HCT116 (cell line): Measurements from ENCODE around the gene GALNT14. TPM values are rescaled to one million over a fixed set of nuclear protein-coding genes. Genes with fewer than 3 reads are reported as not detected.

Experiments used
- ATAC-seq: fragments of 200-7000 bp; cut with Tn5 transposase; 2 replicates; pipeline ENCODE4 v1.9.1; 2020; ENCODE audit warnings: mild to moderate bottlenecking, moderate library complexity
- BruUV-seq: library from RNA; stranded (reverse); fragments of 400-500 nt; replicated peaks from 2 replicates; lab custom pipeline; 2021; lab: Mats Ljungman, UMichigan
- CTCF ChIA-PET: fragments of 300-600 bp; sonication (Branson Sonifier 250); formaldehyde crosslinking; loops from one replicate; lab custom pipeline; 2021; ENCODE audit warnings: antibody characterized with exemption; lab: Charles Lee
- POLR2A ChIA-PET: fragments of 300-600, 350-600 bp; sonication (Branson Sonifier 250); formaldehyde crosslinking; loops from one replicate; lab custom pipeline; 2021; ENCODE audit warnings: antibody characterized with exemption; lab: Charles Lee
- RAD21 ChIA-PET, 2 experiments: fragments of 300-600 bp; sonication (Branson Sonifier 250); formaldehyde crosslinking; loops; one replicate each; lab custom pipeline; 2023; ENCODE audit warnings: low total read pairs in 2 of 2; ENCODE audit not compliant: uncharacterized antibody in 2 of 2, unreplicated experiment in 2 of 2, low non-redundant PET in 1 of 2; lab: Charles Lee
- DNase-seq: peaks from one replicate; pipeline ENCODE4 v3.0.0-alpha.2; 2010; ENCODE audit warnings: low read depth, low spot score
- H2AFZ ChIP-seq: fragments of 200-600 bp; shearing (Covaris generic), sonication (generic); 2 replicates; pipeline ENCODE4 v1.6.1; 2017; ENCODE audit warnings: low read depth, mixed run types, mixed read lengths, antibody characterized with exemption, low read length; ENCODE audit not compliant: poor library complexity, severe bottlenecking
- H3K27ac ChIP-seq: 2 replicates; pipeline ENCODE4 v1.5.1; 2012; ENCODE audit warnings: low read depth, low read length
- H3K27me3 ChIP-seq: fragments of 200-600 bp; sonication (generic); 2 replicates; pipeline ENCODE4 v1.6.1; 2016; ENCODE audit warnings: mixed run types, low read length, mixed read lengths; ENCODE audit not compliant: insufficient read depth
- H3K36me3 ChIP-seq, 2 experiments: fragments of 200-500 bp in 1 of 2; fragments of 200-600 bp in 1 of 2; sonication (Bioruptor generic) in 1 of 2; sonication (generic) in 1 of 2; 2 replicates each; pipeline versions ENCODE4 v1.5.1 to v1.6.1; 2014 to 2016; ENCODE audit warnings: low read length in 2 of 2, inconsistent platforms in 1 of 2, mixed read lengths in 1 of 2, mixed run types in 1 of 2; ENCODE audit not compliant: insufficient read depth in 2 of 2, control insufficient read depth in 1 of 2
- H3K4me1 ChIP-seq, 2 experiments: fragments of 200-600 bp in 1 of 2; sonication (generic) in 1 of 2; 2 replicates each; pipeline versions ENCODE4 v1.5.1 to v1.6.1; 2012 to 2017; ENCODE audit warnings: low read length in 2 of 2, inconsistent platforms in 1 of 2, mild to moderate bottlenecking in 1 of 2, mixed read lengths in 1 of 2, mixed run types in 1 of 2, moderate library complexity in 1 of 2; ENCODE audit not compliant: insufficient read depth in 2 of 2, control insufficient read depth in 1 of 2
- H3K4me2 ChIP-seq: fragments of 200-600 bp; sonication (generic); 2 replicates; pipeline ENCODE4 v1.6.1; 2017; ENCODE audit warnings: mixed run types, low read length, mixed read lengths
- H3K4me3 ChIP-seq, 2 experiments: fragments of 200-600 bp in 1 of 2; sonication (generic) in 1 of 2; replicated peaks in 1 of 2; 2 replicates each; pipeline ENCODE4 v1.5.1; 2011 to 2016; ENCODE audit warnings: low read length in 2 of 2, control low read depth in 1 of 2, low read depth in 1 of 2, mild to moderate bottlenecking in 1 of 2, mixed read lengths in 1 of 2, mixed run types in 1 of 2
- H3K79me2 ChIP-seq: fragments of 200-600 bp; sonication (generic); 2 replicates; pipeline ENCODE4 v1.6.1; 2017; ENCODE audit warnings: mild to moderate bottlenecking, mixed run types, low read length, moderate library complexity, mixed read lengths; ENCODE audit not compliant: insufficient read depth
- H3K9ac ChIP-seq: fragments of 200-600 bp; sonication (generic); 2 replicates; pipeline ENCODE4 v1.6.1; 2016; ENCODE audit warnings: low read length, mixed read lengths
- H3K9me2 ChIP-seq: fragments of 200-600 bp; sonication (generic), shearing (Covaris generic); 2 replicates; pipeline ENCODE4 v1.6.1; 2017; ENCODE audit warnings: mixed run types, mild to moderate bottlenecking, moderate library complexity; ENCODE audit not compliant: insufficient read depth
- H3K9me3 ChIP-seq, 2 experiments: fragments of 200-500 bp in 1 of 2; fragments of 200-600 bp in 1 of 2; sonication (Bioruptor generic) in 1 of 2; sonication (generic) in 1 of 2; 2 replicates each; pipeline ENCODE4 v1.6.1; 2014 to 2017; ENCODE audit warnings: low read length in 2 of 2, mixed read lengths in 2 of 2, inconsistent platforms in 1 of 2, low read depth in 1 of 2, mild to moderate bottlenecking in 1 of 2, mixed run types in 1 of 2, moderate library complexity in 1 of 2; ENCODE audit not compliant: control insufficient read depth in 1 of 2, insufficient read depth in 1 of 2
- H4K20me1 ChIP-seq: fragments of 200-600 bp; sonication (generic), shearing (Covaris generic); 2 replicates; pipeline ENCODE4 v1.6.1; 2017; ENCODE audit warnings: mixed run types, mild to moderate bottlenecking, moderate library complexity; ENCODE audit not compliant: insufficient read depth
- ATF3 ChIP-seq: IDR thresholded peaks from 2 replicates; pipeline ENCODE4 v1.6.1; 2012
- CBX3 ChIP-seq: IDR thresholded peaks from 2 replicates; pipeline ENCODE4 v1.6.1; 2012; ENCODE audit warnings: low read depth
- EGR1 ChIP-seq: IDR thresholded peaks from 2 replicates; pipeline ENCODE4 v1.6.1; 2012; ENCODE audit warnings: low read depth
- ELF1 ChIP-seq: IDR thresholded peaks from 2 replicates; pipeline ENCODE4 v1.6.1; 2012; ENCODE audit warnings: low read depth, borderline replicate concordance
- EZH2 ChIP-seq: fragments of 200-600 bp; sonication (generic); IDR thresholded peaks from 2 replicates; pipeline ENCODE4 v1.6.1; 2017; ENCODE audit warnings: antibody characterized with exemption, mixed run types
- JUND ChIP-seq: IDR thresholded peaks from 2 replicates; pipeline ENCODE4 v1.6.1; 2012
- POLR2AphosphoS5 ChIP-seq: IDR thresholded peaks from 2 replicates; pipeline ENCODE4 v1.6.1; 2011; ENCODE audit warnings: mild to moderate bottlenecking, low read depth, low read length, moderate library complexity
- REST ChIP-seq: IDR thresholded peaks from 2 replicates; pipeline ENCODE4 v1.6.1; 2012; ENCODE audit warnings: low read depth
- TCF7L2 ChIP-seq: IDR thresholded peaks from 2 replicates; pipeline ENCODE4 v1.7.0; 2011; ENCODE audit warnings: borderline replicate concordance, inconsistent platforms; ENCODE audit not compliant: insufficient read depth, insufficient read length; ENCODE audit errors: extremely low read depth
- YY1 ChIP-seq: IDR thresholded peaks from 2 replicates; pipeline ENCODE4 v1.6.1; 2011; ENCODE audit warnings: low read length, low read depth, moderate library complexity, mild to moderate bottlenecking; ENCODE audit not compliant: insufficient replicate concordance; ENCODE audit errors: extremely low read depth
- ZFX ChIP-seq: fragments of 450-650 bp; IDR thresholded peaks from 2 replicates; pipeline ENCODE4 v1.6.1; 2017
- ZNF274 ChIP-seq: fragments of 200-500 bp; sonication (Bioruptor generic); IDR thresholded peaks from 2 replicates; pipeline ENCODE4 v1.6.1; 2014; ENCODE audit warnings: mild to moderate bottlenecking, low read depth, low read length, inconsistent platforms
- intact Hi-C: fragments of 100-400 bp; cut with micrococcal nuclease; formaldehyde crosslinking; loops from 2 replicates; pipeline ENCODE4 v1.10.0; 2022
- total RNA-seq: library from RNA; stranded (reverse); gene quantifications from one replicate; pipeline ENCODE4 v1.2.1, GENCODE V29; 2021; ENCODE audit not compliant: unreplicated experiment

GALNT14 gene
- total RNA-seq, 1 experiment from 2014 or later: 11.2 TPM

GRCh38 chr2:31131871-31132270 is 6.4 kb downstream of the GALNT14 start (continued):
- no peak for TF ChIP-seq YY1
- no peak for TF ChIP-seq ELF1
- no peak for TF ChIP-seq ATF3

GRCh38 chr2:31129375-31130171 is 8.7 kb downstream of the GALNT14 start:
- intact Hi-C loops: no loop called here
- no TSS peak for BruUV-seq

More at GRCh38 chr2:31129375-31130171, 8.7 kb downstream of the GALNT14 start:
- no peak overlapping the region for H2AFZ ChIP-seq
- H3K36me3 ChIP-seq: no peaks in the 10 kb centered on the region
- H3K27me3 ChIP-seq: no peaks in the 10 kb centered on the region
- ATAC-seq (no peak), DNase-seq (no peak)
- TF ChIP-seq EZH2 (no peak), YY1 (no peak), EGR1 (no peak), ZNF274 (no peak), POLR2AphosphoS5 (no peak), JUND (no peak), ZFX (no peak), TCF7L2 (no peak), REST (no peak), CBX3 (no peak), ELF1 (no peak), ATF3 (no peak)
- POLR2A ChIA-PET: no interaction called here
- RAD21 ChIA-PET: no interaction called here
- H3K9ac ChIP-seq: no peak overlapping the region
- peaks cover 26% of the 10 kb centered on the region; the same call in 1 of the 2 replicates for H3K79me2 ChIP-seq
- no peaks in the 10 kb centered on the region; the same call in none of the 2 replicates for H4K20me1 ChIP-seq
- no peak overlapping the region for H3K27ac ChIP-seq
- H3K4me1 ChIP-seq: peaks cover 0 to 12% of the 10 kb centered on the region in 2 experiments; a peak in 1 of 4 replicates
- CTCF ChIA-PET: interaction anchor here (0.6 kb wide), 1 partner anchor 9 kb away, joined by 3 read pairs; the partner anchor contains the start of gene GALNT14
- no peak overlapping the region for H3K4me2 ChIP-seq
- H3K9me2 ChIP-seq: no peaks in the 10 kb centered on the region
- no peak overlapping the region for H3K4me3 ChIP-seq
- H3K9me3 ChIP-seq: no peaks in the 10 kb centered on the region
